Measurements from ENCODE around the gene LMBRD2.

The LMBRD2 gene

DNA sequence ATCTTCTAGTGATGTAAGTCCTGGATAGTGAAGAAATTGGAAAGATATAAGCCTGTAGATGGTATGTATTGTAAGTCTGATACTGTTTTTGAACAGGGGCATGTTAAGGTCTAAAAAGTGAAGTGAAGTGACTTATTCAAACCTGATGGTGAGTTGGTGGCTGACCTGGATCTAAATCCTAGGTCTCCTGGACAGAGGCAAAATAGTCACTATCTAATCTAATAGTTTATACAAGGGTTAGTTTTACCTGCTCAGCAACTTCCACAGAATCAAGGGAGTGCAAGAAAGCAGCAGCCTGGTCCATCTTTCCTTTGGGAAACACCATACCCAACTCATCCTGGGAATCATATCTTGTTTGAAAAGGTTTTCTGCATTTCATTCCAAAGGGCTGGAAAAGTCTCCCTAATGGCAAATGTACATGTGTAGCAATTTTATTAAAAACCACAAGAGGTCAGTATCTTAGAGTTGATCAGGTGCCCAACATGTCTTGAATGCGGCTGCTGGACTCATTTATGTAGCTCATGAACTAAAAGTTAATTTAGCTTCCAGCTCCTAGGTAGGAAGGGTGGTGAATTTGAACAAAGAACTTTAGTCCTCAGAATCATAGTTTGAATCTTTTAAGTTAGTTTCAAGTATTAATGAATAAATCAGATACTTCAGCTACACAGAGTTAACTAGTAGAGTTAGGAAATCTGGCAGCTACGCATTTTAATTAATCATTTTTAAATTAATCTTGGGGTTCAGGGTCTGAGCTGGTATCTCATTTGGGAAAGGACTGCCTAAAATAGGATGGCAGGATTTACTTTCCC is 26.2 kb upstream of the LMBRD2 start:
- H3K4me2 ChIP-seq (ENCODE audit: low read length), result no peak overlapping the region
- no peak overlapping the region for H3K4me3 ChIP-seq (ENCODE audit: low read length)
- H3K27me3 ChIP-seq (ENCODE audit: control insufficient read depth, insufficient read depth, low read length), result no peaks in the 10 kb centered on the region
- no peak overlapping the region for H3K9ac ChIP-seq (ENCODE audit: low read depth, low read length)
- no peaks in the 10 kb centered on the region for H3K9me3 ChIP-seq (replicated peaks; ENCODE audit: low read length)
- H3K36me3 ChIP-seq (ENCODE audit: insufficient read depth, low read length), result peaks cover 63% of the 10 kb centered on the region
- no peaks in the 10 kb centered on the region for H3K4me1 ChIP-seq (ENCODE audit: control insufficient read depth, insufficient read depth, low read length)

DNA sequence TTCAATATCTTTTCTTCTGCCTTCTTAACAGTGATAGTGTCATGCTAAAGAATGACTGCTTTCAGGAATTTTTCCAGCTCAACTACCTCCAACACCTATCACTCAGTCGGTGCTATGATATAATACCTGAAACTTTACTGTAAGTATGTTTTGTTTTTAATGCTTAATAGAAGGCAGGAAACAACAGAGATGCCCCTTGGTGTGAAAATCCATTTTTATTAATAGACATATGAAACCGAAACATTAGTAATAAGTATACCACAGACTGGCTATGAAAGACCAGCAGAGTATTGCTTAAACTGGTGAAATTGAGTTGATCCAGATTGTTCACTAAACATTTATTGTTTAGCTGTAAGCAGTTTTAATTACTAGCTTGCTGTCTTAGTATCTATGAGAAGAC is 25.5 kb upstream of the LMBRD2 start:
- no peak overlapping the region for H3K9ac ChIP-seq (ENCODE audit: low read depth, low read length)
- H3K27me3 ChIP-seq (ENCODE audit: control insufficient read depth, insufficient read depth, low read length), result no peaks in the 10 kb centered on the region
- no peaks in the 10 kb centered on the region for H3K9me3 ChIP-seq (replicated peaks; ENCODE audit: low read length)
- H3K4me1 ChIP-seq (ENCODE audit: control insufficient read depth, insufficient read depth, low read length), result no peaks in the 10 kb centered on the region
- H3K4me2 ChIP-seq (ENCODE audit: low read length), result no peak overlapping the region
- H3K4me3 ChIP-seq (ENCODE audit: low read length), result no peak overlapping the region
- peaks cover 68% of the 10 kb centered on the region for H3K36me3 ChIP-seq (ENCODE audit: insufficient read depth, low read length)

DNA sequence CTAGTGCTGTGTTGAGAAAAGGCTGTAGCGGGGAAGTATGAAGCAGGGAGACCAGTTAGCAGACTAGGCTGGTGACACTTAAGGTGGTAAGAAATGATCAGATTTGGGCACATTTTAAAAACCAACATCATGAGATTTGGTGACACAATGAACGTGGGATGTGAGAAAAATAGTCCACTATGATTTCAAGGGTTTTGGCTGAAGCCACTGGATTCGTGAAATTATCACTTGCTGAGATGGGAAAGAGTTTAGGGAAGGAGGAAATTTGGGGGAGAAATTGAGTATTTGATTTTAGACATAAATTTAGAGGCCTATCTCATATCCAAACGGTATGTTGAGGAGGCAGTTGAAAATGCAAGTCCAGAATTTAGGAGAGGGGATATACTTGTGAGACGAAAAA is 23.4 kb upstream of the LMBRD2 start:
- H3K36me3 ChIP-seq (ENCODE audit: insufficient read depth, low read length), result peaks cover 71% of the 10 kb centered on the region

DNA sequence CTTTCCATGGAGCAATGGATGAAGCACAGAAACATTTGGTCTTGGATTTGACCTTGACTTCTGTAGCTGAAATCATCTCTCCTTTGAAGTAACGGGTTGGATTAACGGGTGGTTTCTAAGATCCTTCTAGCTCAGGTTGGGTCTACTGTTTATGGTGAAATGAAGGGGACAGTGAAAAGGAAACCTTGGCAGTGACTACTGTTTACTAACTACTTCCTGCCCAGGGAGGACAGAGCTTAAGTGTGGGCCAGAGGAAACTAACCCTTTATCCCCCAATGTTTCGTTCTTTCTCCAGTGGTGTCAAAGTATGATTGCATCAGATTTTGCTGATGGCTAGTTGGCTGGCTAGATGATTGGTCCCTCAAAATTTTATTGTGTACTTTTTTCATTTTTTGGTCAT is 22.4 kb upstream of the LMBRD2 start:
- Histone ChIP-seq H3K4me2 (ENCODE audit: low read length) (no peak overlapping the region), H3K36me3 (ENCODE audit: insufficient read depth, low read length) (peaks cover 68% of the 10 kb centered on the region), H3K4me1 (ENCODE audit: control insufficient read depth, insufficient read depth, low read length) (no peaks in the 10 kb centered on the region), H3K9ac (ENCODE audit: low read depth, low read length) (no peak overlapping the region), H3K27me3 (ENCODE audit: control insufficient read depth, insufficient read depth, low read length) (no peaks in the 10 kb centered on the region), H3K4me3 (ENCODE audit: low read length) (no peak overlapping the region), H3K9me3 (replicated peaks; ENCODE audit: low read length) (no peaks in the 10 kb centered on the region)

More for the DNA sequence above, 23.4 kb upstream of the LMBRD2 start:
- Histone ChIP-seq H3K4me2 (ENCODE audit: low read length) (no peak overlapping the region), H3K4me3 (ENCODE audit: low read length) (no peak overlapping the region), H3K9me3 (replicated peaks; ENCODE audit: low read length) (no peaks in the 10 kb centered on the region), H3K9ac (ENCODE audit: low read depth, low read length) (no peak overlapping the region), H3K27me3 (ENCODE audit: control insufficient read depth, insufficient read depth, low read length) (no peaks in the 10 kb centered on the region), H3K4me1 (ENCODE audit: control insufficient read depth, insufficient read depth, low read length) (no peaks in the 10 kb centered on the region)

DNA sequence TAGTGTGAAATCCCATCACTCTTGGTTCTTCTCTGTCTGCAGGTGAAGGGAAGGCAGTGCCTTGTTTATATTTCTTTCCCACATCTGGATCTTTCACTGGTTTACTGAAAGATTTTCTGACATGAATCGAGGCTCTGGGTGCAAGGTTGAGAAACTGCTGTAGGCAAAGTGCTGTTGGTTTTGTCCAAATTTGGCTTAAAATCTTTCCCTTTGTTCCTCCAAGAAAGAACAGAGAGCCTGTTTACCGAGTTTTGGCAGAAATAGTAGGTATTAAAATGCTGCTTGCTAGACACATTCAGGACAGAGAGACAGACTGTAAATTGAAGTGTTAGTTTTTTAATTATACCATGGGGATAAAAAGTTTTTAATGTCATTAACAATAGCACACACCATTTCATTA is 21.7 kb upstream of the LMBRD2 start:
- Histone ChIP-seq H3K4me1 (ENCODE audit: control insufficient read depth, insufficient read depth, low read length) (no peaks in the 10 kb centered on the region), H3K27me3 (ENCODE audit: control insufficient read depth, insufficient read depth, low read length) (no peaks in the 10 kb centered on the region), H3K36me3 (ENCODE audit: insufficient read depth, low read length) (peaks cover 63% of the 10 kb centered on the region), H3K9me3 (replicated peaks; ENCODE audit: low read length) (no peaks in the 10 kb centered on the region), H3K4me2 (ENCODE audit: low read length) (no peak overlapping the region), H3K9ac (ENCODE audit: low read depth, low read length) (no peak overlapping the region), H3K4me3 (ENCODE audit: low read length) (no peak overlapping the region)

DNA sequence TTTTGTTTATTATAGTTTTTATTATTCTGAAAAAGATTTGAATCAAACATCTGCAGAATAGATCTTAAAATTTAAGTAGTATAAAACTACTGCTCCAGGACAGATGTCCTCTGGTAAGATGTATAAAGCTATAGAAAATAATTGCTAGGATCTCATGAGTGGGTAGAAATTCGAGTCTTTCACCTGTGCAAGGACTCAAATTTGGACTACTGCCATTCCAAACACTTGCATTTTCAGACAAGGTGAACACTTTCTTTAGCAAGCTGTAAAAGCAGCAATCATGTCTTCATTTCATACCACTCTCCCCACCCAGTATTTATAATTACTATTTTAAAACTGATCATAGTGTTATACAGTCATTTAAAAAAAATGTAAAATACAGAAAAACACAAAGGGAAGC is 20.9 kb upstream of the LMBRD2 start:
- no peak overlapping the region for H3K4me2 ChIP-seq (ENCODE audit: low read length)
- H3K9ac ChIP-seq (ENCODE audit: low read depth, low read length), result no peak overlapping the region
- H3K4me1 ChIP-seq (ENCODE audit: control insufficient read depth, insufficient read depth, low read length), result no peaks in the 10 kb centered on the region
- H3K36me3 ChIP-seq (ENCODE audit: insufficient read depth, low read length), result peaks cover 68% of the 10 kb centered on the region
- H3K27me3 ChIP-seq (ENCODE audit: control insufficient read depth, insufficient read depth, low read length), result no peaks in the 10 kb centered on the region
- H3K4me3 ChIP-seq (ENCODE audit: low read length), result no peak overlapping the region
- H3K9me3 ChIP-seq (replicated peaks; ENCODE audit: low read length), result no peaks in the 10 kb centered on the region

DNA sequence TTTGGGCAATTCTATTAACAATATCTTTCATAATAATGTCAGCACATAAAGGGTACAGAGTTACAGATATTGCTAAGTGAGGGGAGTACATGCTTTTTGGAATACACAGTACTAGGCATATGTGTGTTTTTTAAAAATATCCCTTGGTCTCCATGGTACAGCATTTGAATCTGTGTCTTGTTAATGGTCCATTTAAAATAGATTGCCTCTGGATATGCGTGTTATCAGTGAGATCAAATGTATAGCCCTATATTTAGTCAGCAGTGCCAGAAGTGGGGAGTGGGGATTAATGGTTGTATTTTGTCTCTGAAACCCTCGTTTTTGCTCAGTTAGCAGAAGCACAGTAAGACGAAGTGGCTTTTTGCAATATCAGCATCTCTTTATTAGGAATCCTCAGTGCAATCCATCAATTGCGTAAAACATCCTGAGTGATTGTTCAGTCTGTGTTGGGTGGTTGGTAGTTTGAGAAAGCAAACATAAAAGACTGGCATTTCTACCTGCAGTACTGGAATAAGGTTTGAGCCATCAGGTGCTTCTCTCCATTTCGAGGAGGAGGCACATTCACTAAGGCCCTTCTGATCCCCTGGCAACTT is 19.2 kb upstream of the LMBRD2 start:
- Histone ChIP-seq H3K9ac (ENCODE audit: low read depth, low read length) (no peak overlapping the region), H3K4me1 (ENCODE audit: control insufficient read depth, insufficient read depth, low read length) (no peaks in the 10 kb centered on the region), H3K4me2 (ENCODE audit: low read length) (no peak overlapping the region), H3K4me3 (ENCODE audit: low read length) (no peak overlapping the region), H3K9me3 (replicated peaks; ENCODE audit: low read length) (no peaks in the 10 kb centered on the region), H3K27me3 (ENCODE audit: control insufficient read depth, insufficient read depth, low read length) (no peaks in the 10 kb centered on the region), H3K36me3 (ENCODE audit: insufficient read depth, low read length) (peaks cover 66% of the 10 kb centered on the region)

DNA sequence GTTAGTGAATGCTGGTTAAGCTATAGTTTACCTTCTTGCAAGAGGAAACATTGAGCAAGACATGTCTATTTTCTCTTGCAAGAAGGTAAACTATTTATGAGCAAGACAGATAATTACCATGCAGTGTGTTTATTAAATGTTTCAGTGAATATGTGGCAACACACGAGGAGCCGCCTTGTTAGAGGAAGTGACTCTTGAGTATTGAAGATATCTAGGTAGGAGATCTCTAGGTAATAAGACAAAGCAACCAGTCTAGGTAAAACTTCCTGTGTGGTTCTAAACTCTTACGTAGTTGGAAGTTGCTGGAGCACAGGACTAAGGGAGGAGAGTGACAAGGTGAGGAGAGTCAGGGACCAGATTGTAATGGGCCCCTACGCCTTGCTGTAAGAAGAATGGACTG is 17.1 kb upstream of the LMBRD2 start:
- H3K9ac ChIP-seq (ENCODE audit: low read depth, low read length), result no peak overlapping the region
- no peaks in the 10 kb centered on the region for H3K9me3 ChIP-seq (replicated peaks; ENCODE audit: low read length)
- peaks cover 80% of the 10 kb centered on the region for H3K36me3 ChIP-seq (ENCODE audit: insufficient read depth, low read length)
- H3K4me1 ChIP-seq (ENCODE audit: control insufficient read depth, insufficient read depth, low read length), result no peaks in the 10 kb centered on the region
- H3K4me3 ChIP-seq (ENCODE audit: low read length), result no peak overlapping the region
- no peak overlapping the region for H3K4me2 ChIP-seq (ENCODE audit: low read length)
- no peaks in the 10 kb centered on the region for H3K27me3 ChIP-seq (ENCODE audit: control insufficient read depth, insufficient read depth, low read length)

DNA sequence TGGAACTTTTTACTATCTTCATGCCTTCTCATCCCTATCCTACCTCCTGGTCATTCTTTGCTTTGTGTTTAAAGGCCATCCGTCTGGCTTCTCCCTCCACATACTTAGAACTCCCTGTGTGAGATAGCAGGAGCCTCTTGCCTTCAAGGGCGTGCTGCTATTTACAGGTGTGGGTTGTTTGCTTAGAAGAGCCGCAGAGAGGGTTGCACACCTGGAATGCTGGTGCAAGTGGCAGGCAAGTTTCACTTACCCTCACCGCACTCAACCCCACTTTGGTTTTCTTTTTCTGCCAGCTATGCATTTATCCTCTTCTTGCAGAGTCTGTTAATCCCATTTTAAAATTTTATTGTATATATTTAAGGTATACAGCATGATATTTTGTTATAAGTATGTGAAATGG is 12.8 kb upstream of the LMBRD2 start:
- Histone ChIP-seq H3K9me3 (replicated peaks; ENCODE audit: low read length) (no peaks in the 10 kb centered on the region), H3K4me3 (ENCODE audit: low read length) (no peak overlapping the region), H3K9ac (ENCODE audit: low read depth, low read length) (no peak overlapping the region), H3K4me1 (ENCODE audit: control insufficient read depth, insufficient read depth, low read length) (no peaks in the 10 kb centered on the region), H3K36me3 (ENCODE audit: insufficient read depth, low read length) (peaks cover 75% of the 10 kb centered on the region), H3K27me3 (ENCODE audit: control insufficient read depth, insufficient read depth, low read length) (no peaks in the 10 kb centered on the region), H3K4me2 (ENCODE audit: low read length) (no peak overlapping the region)

DNA sequence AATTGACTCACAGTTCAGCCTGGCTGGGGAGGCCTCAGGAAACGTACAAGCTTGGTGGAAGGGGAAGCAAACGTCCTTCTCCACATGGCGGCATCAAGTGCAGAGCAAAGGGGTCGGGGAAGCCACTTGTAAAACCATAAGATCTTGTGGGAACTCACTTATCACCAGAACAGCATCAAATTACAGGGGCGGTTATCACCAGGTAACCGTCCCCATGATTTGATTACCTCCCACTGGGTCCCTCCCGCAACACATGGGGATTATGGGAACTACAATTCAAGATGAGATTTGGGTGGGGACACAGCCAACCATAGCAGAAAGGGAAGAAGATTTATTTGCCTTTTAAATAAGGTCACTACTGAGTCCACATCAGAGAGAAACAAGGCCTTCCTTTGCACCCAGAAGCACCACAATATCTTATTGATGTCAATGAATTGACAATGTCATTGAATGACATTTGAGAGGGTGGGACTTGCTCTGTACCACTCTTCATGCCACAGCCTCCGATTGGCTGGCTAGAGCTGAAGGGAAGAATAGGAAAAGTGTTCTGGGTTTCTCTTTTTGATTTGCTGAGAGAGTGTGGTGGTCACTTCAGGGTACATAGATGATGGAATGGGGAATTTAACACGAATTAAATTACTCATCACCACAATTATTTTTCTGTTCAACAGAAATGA is 11.3 kb upstream of the LMBRD2 start:
- H3K4me1 ChIP-seq (ENCODE audit: control insufficient read depth, insufficient read depth, low read length), result peaks cover 7% of the 10 kb centered on the region
- no peak overlapping the region for H3K4me3 ChIP-seq (ENCODE audit: low read length)
- no peak overlapping the region for H3K4me2 ChIP-seq (ENCODE audit: low read length)
- no peak overlapping the region for H3K9ac ChIP-seq (ENCODE audit: low read depth, low read length)
- no peaks in the 10 kb centered on the region for H3K27me3 ChIP-seq (ENCODE audit: control insufficient read depth, insufficient read depth, low read length)
- no peaks in the 10 kb centered on the region for H3K9me3 ChIP-seq (replicated peaks; ENCODE audit: low read length)
- H3K36me3 ChIP-seq (ENCODE audit: insufficient read depth, low read length), result peaks cover 80% of the 10 kb centered on the region

DNA sequence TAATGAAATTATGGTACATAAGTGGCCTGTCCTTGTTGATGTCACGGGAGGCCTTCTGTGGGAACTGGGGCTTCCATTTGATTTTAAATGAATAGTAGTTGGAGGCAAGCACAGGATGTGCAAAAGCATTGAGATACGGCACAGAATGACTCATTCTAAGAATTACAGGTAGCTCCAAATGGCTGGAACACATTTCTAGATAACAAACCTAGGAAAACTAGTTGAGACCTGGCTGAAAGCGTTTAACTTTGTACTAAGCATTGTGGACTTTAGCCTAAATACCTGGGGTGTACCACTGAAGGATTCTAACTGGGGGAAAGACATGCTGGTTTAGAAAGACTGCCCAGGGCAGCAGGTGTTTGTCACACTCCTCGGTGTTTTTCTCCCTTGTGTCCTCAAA is 9.7 kb upstream of the LMBRD2 start:
- Histone ChIP-seq H3K4me2 (ENCODE audit: low read length) (no peak overlapping the region), H3K9me3 (replicated peaks; ENCODE audit: low read length) (no peaks in the 10 kb centered on the region), H3K4me3 (ENCODE audit: low read length) (no peak overlapping the region), H3K4me1 (ENCODE audit: control insufficient read depth, insufficient read depth, low read length) (peaks cover 17% of the 10 kb centered on the region), H3K9ac (ENCODE audit: low read depth, low read length) (no peak overlapping the region), H3K27me3 (ENCODE audit: control insufficient read depth, insufficient read depth, low read length) (no peaks in the 10 kb centered on the region), H3K36me3 (ENCODE audit: insufficient read depth, low read length) (peaks cover 80% of the 10 kb centered on the region)

All from skeletal muscle satellite cell (primary cell).